Measurements from ENCODE around the gene FTL.

GRCh38 chr19:48988286-48988685 is 23.2 kb downstream of the FTL start:
- TF ChIP-seq BACH2 (CRISPR knock-in tag; IDR thresholded peaks at IDR 0.05; ENCODE audit: borderline replicate concordance) (no peak), PATZ1 (CRISPR knock-in tag; IDR thresholded peaks at IDR 0.05; ENCODE audit: borderline replicate concordance) (no peak), ZNF565 (CRISPR knock-in tag; conservative IDR thresholded peaks at IDR 0.05; ENCODE audit: low read depth) (no peak), GLIS3 (CRISPR knock-in tag; IDR thresholded peaks at IDR 0.05) (no peak), TOX (CRISPR knock-in tag; IDR thresholded peaks at IDR 0.05; ENCODE audit: borderline replicate concordance) (no peak), ZFP3 (CRISPR knock-in tag; IDR thresholded peaks at IDR 0.05) (no peak), POU6F1 (CRISPR knock-in tag; IDR thresholded peaks at IDR 0.05; ENCODE audit: borderline replicate concordance, low read depth) (no peak), PPARA (CRISPR knock-in tag; IDR thresholded peaks at IDR 0.05; ENCODE audit: borderline replicate concordance) (no peak), CSDC2 (CRISPR knock-in tag; IDR thresholded peaks at IDR 0.05) (no peak), TCF4 (CRISPR knock-in tag; IDR thresholded peaks at IDR 0.05; ENCODE audit: borderline replicate concordance) (no peak), ESRRG (CRISPR knock-in tag; IDR thresholded peaks at IDR 0.05) (no peak)

All from SK-N-SH treated with all-trans-retinoic acid at 6 μM for 48 hours (cell line).